Measurements from ENCODE around the gene CSTF2.
"Not testable (repeated sequence)": the region's sequence is repeated elsewhere in the genome, so short reads cannot be mapped to it uniquely, and the experiment has no call there.

CSTF2 gene, protein sequence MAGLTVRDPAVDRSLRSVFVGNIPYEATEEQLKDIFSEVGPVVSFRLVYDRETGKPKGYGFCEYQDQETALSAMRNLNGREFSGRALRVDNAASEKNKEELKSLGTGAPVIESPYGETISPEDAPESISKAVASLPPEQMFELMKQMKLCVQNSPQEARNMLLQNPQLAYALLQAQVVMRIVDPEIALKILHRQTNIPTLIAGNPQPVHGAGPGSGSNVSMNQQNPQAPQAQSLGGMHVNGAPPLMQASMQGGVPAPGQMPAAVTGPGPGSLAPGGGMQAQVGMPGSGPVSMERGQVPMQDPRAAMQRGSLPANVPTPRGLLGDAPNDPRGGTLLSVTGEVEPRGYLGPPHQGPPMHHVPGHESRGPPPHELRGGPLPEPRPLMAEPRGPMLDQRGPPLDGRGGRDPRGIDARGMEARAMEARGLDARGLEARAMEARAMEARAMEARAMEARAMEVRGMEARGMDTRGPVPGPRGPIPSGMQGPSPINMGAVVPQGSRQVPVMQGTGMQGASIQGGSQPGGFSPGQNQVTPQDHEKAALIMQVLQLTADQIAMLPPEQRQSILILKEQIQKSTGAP

DNA sequence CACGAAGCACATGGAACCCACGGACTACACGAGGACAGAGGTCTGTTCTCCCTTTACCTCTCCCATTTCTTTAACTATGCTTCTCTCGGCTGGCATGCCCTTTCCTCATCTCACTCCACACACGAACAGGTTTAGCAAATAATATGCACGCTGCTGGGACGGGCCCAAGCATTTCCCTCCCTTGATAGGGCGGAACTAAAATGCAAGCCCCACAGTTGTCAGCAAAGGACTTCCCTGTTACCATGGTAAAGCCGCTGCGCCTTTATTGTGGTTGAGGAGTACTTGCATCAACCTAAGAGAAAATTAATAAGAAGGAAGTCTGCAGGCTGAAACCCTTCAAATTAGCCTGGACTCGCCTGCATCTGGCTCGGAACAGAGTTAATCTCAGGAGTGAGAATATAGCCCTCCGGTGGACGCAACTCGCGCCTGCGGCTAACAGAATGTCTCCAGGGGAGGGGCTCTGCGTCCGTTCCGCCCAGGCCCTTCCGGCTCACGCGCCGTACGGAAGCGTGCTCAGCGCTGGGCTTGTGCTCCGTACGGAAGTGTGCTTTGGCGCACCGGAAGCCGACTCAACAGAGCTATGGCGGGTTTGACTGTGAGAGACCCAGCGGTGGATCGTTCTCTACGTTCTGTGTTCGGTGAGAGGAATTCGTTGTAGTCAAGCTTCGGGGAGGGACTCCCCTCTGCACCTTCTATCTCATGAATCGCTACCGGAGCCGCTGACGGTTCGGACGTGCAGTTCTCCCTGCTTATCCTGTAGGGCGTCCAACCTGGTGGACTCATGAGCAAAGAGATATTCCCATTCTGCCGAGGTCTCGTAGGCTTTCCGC, at the start of gene CSTF2:
Gene CSTF2, plus strand, starts transcription at position 555 of the 830 bp plus-strand sequence. Its CDS starts 26 bp downstream, at position 581.
- DNase-seq, result peak; percentile 62 to 71

DNA sequence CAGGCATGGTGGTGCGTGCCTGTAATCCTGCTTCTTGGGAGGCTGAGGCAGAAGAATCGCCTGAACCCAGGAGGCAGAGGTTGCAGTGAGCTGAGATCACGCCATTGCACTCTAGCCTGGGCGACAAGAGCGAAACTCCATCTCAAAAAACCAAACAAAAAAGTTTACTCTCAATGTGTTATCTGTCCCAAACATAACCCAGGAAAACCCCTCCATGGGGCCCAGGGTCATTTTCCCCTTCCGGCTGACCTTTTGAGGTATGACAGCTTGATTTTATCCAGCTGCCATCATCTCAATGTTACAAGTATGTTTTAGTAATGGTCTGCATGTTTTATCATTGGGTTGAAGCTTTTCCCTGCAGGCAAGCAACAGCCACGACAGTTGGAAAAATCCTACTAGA, 23.8 kb upstream of the CSTF2 start:
- not testable (repeated sequence) for DNase-seq

DNA sequence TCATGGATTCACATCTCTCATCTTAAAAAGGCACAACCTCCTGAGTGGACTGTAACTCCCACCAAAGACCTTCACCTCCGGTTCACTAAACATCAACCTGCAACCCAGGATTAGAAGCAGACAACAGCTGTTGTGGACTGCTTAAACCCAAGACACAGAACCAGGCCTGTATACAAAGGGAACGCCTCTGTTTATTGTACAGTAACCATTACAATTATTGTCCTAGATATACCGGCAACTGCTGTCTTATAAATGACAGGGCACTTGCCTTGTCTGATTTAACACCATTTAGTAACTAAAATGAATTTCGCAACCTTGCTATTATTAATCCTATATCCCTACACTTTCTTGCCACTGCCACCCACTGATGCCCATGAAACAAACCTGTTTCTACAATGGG, 22.8 kb upstream of the CSTF2 start:
- no peak for DNase-seq

DNA sequence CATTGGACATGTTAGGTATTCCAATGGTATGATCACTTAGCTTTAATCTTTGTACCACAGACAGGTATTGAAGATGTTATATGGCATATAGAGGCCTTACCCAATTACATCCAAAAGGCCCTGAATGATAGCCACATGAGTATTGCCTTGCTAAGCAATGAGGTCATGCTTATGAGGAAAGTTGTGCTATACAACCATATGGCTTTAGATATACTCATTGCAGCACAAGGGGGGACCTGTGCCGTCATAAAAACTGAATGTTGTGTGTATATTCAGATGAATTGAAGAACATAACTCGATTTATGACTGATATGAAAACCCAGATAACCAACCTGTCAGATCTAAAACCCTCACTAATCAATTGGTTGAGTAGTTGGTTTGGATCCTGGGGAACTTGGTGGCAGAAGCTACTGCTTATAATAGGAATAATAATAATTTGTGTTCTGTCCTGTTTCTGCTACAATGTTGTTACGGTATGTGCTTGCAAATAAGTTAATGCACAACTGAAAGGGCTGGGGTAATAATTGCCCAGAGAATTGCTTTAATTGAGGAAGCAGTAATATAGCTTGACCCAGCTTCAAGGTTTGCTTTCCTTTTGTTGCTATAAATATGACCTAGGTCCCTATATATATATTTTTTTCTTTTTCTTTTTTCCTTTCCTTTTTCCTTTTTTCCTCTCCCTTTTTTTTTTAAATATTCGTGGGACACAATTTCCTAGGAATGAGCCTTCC, 21.5 kb upstream of the CSTF2 start:
- DNase-seq, result no peak

DNA sequence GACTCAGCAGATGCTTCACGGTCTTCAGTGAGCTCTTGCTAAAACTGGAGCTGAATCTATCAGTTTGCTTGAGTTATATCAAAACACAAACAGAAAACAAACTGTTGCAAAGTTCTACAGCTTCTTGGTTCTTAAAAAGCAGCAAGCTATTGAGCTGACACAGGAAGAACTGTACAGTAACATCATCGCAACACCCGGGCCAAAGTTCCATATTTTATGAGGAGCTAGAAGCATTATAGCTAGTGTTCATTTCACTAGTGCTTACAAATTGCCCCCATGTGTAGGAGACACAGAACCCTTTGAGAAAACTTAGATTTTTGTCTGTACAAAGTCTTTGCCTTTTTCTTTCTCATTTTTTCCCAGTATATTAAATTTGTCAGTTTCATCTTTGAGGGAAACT, 17.3 kb upstream of the CSTF2 start:
- no peak for DNase-seq

DNA sequence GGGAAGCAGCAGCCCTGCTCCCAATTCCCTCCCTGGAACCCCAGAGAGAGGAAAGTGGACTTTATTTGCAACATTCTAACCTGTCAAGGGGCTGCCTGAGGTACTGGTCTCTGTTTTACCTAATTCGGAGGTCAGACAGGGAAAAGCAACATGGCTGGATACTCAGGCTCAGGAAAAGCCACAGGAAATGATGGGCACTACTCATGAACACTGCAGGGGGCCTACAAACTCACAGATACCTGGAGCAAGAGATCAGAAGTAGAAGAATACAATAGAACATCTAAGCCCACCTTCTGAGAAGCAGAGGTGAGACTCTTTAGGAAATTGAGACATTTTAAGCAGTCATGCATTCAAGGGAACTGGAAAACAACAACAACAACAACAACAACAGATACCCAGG, 15.4 kb upstream of the CSTF2 start:
- no peak for DNase-seq

DNA sequence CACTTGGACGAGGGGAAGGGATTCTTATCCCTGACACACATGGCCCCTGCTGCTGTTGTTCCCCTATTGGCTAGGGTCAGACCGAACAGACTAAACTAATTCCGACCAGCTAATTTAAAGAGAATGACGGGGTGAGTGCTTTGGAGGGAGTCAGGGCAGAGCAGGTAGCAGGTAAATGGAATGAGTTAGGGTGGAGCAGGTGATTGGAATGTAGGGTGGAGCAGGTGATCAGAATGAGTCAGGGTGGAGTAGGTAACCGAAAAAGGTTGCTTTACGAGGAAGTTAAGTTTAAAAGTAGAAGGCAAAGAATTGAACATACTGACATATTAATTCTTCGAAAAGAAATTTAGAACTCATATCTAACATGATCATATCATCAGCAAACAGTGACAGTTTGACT, 11.9 kb upstream of the CSTF2 start:
- DNase-seq, result not testable (repeated sequence)

DNA sequence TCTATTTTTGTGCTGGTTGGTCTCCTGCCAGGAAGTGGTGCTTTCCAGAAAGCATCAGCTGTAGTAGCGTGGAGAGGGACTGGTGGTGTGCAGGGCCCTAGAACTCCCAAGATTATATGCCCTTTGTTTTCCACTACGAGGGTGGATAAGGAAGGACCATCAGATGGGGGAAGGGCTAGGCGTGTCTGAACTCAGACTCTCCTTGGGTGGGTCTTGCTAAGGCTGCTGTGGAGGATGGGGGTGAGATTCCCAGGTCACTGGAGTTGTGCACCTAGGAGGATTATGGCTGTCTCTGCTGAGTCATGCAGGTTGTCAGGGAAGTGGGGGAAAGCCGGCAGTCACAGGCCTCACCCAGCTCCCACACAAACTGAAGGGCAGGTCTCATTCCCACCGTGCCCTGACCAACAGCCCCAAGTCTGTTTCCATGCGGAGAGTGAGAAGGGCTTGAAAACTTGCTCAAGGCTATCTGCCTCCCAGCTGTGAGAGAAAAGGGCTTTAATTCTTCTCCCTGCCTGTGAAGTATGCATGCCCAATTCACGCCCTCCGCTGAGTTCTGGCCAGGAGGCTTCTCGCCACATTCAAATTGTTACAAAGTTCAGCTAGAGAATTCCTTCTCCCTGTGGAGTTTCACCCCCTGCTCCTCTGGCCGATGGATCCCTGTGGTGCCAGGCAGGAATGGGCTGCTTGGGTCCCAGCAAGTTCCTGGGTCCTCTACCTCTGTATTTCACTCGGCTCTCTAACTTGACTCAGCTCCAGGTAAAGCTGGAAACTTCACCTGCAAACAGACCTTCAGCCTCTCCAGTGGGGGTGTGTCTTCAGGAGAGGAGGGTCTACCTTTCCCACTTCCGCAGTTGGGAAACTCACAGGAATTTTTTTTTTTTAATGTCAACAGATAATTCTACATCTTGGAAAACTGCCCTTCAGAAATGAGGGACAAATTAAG, 7.7 kb upstream of the CSTF2 start:
- DNase-seq, result no peak

DNA sequence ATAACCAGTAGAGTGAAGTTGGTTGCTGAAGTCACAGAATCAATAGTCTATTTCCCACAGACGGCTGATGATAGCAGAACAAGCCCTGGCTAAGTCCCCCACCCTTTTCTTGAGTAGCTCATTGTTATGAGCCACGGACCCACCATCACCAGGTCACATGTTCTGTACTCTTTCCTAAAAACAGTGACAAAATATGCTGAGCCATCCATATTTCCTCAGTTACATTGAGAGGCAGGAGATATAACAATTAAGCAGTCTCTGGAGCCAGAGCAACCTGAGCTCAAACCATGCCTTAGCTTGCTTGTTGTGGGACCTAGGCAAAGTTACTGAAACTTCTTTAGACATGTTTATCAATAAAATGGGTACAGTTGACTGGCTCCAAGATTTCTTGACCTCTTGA, 2.9 kb upstream of the CSTF2 start:
- DNase-seq, result no peak

DNA sequence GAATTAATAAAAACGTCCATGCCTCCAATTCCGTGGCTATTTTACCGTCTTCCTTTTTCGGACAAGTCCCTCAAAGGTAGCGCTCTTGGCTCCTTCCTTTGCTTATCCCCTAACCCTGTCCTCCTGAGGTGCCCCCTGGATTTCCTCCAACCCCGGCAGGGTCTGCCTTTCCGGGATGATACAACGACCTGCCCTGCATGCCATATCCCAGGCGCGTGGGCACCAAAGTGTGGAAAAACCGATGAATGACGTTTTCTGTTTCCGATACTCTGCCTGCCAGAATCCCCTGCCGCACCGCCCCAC, 706 bp upstream of the CSTF2 start:
- DNase-seq, result no peak

DNA sequence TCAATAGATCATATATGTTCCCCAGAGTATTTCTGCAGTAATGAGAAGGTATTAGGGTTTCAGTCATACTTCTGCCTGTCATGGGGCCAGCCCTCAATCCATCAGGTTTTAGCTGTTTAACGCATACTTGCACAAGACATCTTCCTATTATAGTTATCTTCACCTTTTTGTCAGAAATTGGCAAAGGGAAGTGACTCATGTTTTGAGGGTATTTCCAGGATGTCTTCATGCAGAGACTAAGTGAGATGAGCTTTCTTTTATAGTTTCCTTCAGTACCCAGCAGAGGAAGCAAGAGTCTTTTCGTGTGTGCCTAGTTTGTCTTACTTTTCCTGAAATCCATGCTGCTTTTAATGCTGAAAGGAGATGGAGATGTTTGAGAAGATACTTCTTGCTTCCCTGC, 9.5 kb downstream of the CSTF2 start:
- DNase-seq, result peak in 1 of 2 experiments; percentile 2

DNA sequence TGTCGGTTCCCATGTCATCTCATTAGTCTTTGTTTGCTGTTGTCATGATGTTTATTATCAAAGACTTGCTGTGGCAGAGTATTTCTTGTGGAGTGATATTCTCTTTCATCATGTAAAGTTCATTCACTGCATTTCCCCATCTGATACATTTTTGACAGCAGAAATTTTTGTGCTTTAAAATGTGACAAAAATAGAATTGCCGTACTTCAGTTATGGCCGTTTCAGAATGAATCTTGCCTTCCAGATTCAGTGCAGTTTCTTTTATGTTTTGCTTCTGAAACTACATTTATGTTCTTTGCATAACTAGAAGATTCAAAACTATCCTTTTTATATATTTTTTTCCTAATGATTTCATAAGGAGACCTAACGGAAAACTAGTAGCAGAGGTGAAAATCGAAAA, 10.0 kb downstream of the CSTF2 start:
- no peak for DNase-seq

DNA sequence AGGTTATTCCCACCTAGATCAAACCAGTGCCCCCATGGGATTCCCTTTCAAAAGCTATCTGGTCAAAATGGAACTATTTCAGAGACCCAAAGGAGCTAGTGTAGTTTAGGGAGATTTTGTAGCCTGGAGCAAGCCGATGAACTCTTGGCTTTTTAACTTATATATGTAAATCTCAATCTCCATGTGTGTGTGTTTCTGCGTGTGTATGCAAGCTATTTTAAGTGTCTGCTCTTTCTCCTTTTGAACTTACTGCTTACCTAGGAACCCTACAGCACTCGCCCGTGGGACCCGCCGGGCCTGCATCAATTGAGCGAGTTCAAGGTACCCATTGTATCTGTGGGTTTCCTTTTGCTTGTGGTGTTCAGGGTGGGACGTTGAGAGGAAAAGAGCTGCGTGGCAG, 10.4 kb downstream of the CSTF2 start:
- DNase-seq, result no peak

DNA sequence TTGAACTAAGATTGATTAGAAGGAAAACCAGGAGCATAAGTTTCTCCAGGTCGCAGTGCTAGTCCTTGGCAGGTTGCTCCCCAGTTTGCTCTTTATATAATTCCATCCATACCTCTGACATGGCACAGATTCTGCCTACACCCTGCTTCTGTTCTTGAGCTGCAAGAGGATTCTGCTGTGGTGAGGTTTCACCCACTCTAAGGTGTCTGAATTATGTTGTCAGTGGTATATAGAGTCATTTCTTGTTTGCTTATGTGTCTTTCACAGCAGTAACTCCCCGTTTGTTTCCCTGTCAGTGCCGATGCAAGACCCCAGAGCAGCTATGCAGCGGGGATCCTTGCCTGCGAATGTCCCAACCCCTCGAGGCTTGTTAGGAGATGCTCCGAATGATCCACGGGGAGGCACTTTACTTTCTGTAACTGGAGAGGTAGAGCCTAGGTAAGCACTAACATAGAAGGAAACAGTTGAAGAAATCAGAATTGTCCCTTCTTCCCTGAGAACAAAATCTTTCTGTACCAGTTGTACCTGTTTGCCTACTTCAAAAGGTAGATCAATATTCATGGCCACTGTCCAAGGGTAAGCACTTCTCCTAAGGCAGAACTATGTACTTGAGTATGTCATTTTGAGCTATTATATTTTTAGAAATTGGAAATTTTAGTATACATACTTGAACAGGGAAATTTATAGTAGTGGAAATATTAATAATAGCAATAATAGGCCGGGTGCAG, 11.2 kb downstream of the CSTF2 start:
- DNase-seq, result no peak

DNA sequence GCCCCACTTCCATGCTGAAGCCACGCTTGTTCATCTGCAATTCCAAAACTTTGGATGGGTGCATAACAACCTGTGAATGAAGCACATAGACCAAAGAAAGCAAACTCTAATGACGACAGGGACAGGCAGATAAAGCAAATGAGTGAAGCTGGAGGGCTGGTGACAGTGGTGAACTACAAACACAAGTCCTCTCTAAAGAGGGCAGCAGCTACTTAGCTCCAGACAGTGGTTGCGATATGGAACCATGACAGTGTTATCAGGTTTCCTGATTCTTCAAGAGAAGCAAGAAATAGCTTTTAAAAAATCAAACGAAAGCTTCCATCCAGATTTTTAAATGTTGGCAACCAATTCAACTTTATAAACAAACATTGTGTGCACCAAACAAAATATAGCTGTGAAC, 30.1 kb downstream of the CSTF2 start:
- DNase-seq, result no peak

DNA sequence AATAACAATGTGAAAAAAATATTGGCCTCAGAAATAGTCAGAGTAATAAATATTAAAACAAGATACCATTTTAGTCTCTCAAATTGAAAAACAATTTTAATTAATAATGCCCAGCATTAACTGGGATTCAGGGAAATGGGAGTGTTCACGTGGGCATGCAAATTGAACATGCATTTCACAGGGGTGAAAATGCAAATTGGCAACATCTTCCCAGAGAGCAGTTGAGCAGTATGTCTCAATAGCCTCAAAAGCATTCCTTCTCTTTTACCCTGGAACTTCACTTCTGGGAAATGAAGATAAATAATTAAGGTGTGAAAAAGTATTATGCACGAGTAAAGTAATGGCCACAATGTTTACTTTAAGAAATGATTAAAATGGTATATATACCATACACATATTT, 32.6 kb downstream of the CSTF2 start:
- DNase-seq, result no peak

DNA sequence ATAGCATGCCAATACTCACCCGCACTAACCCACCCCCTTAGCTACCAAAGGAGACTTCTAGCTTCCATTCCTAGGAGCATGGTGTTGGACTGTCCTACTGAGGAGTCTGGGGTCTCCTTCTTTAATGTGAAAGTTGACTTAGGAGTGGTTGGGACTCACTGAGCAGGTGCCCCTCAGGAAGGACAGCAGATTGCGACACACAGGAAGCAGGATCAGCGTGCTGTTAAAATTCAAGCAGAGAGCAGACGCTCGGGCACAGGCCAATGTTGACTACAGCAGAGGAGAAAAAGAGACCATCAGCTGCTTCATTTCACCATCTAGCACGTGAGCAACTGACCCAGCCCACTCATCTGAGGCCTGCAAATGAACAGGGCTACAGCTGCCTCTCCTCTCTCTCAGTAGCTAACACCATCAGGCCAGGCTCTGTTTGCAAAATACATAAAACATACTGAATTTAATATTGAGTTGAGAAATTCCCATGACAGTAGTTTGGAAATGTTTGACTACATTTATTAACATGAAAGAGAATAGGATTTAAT, 43.2 kb downstream of the CSTF2 start:
- no peak for DNase-seq

DNA sequence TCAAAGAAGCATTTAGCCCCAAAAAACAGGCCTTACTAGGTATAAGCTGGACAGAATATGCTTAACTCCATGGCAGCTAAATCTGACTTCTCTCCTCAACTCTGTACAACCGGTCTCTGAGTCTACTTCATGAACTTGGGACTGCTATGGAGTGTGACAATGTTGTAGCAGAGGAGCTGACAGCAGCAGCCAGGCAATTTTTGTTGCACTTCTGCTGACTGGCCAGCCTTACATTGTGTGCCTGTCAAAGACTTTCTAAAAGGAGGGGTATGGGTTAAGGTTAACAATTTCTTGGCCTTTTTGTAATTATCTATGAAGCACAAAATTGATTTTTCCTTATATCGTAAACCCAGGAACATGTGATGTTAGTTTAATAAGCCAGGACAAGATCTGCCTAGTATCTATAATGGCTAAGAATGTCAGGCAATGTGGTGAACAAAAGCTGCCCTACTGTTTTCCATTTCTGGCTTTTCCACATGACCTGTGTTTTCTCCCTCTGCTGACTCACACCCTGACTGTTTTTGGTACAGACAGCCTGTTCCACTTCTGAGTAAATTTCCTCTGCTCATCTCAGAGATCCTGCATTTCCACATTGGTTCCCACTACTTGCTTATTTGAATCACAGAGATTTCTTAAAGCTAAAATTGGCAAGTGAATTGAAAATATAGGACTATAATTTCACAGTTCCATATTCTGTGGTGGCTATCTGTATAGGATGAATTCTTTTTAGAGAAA, 44.6 kb downstream of the CSTF2 start:
- DNase-seq, result no peak

DNA sequence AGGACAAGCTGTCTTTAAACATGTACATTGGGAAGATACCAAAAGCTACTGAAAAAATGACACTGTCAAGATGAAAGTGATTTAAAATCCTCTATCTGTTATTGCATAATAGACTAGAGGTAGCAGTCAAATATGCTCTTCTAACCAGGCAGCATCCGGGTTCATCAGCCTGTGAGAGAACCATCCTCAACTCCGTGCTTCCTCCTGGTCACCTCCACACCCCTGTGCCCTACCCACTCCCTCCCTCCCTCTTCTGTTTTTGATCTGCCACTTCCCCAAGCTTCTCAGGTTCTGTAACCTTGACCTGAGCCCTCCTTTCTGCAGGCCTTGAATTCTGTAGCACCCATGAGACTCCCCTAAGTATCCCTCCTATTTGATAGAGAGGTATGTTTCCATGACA, 48.1 kb downstream of the CSTF2 start:
- no peak for DNase-seq

DNA sequence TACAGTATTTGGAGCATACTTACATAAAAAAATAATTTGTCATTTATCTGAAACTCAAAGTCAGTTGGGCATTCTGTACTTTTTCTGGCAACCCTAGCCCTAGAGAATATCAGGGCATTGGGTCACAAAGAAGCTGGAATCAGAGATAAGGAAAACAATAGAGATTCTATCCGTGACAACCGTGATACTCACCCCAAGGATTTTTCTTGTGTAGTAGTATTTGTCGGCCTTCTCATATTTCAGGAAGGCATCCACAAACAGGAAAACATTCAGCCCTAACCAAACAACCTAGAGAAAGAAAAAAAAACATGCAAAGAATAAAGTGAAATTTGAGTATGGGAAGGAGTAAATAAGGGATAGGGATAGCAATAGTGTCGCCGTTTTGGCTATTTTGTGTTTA, 50.3 kb downstream of the CSTF2 start:
- DNase-seq, result no peak

All from AML-193 (cell line).